ENCODE data around the gene GGN.

- TF ChIP-seq POLR2A (IDR thresholded peaks at IDR 0.05) (no peak), CTCF (IDR thresholded peaks at IDR 0.05) (no peak)
Measured at GRCh38 chr19:38404858-38405257, 17.0 kb upstream of the GGN start.

All from thyroid gland (tissue), 4 donors.